Heart left ventricle (tissue), 16 donors: ENCODE results near the gene NANS. TPM values are rescaled to one million over a fixed set of nuclear protein-coding genes. Genes with fewer than 3 reads are reported as not detected.
"Not testable (repeated sequence)": the region's sequence is repeated elsewhere in the genome, so short reads cannot be mapped to it uniquely, and the experiment has no call there.

Source experiments
- ATAC-seq, 4 donors: fragments of 200-7000 bp; cut with Tn5 transposase; one replicate each; pipeline ENCODE4 v1.9.1; 2020 to 2022; ENCODE audit warnings: moderate library complexity in 4 of 4, mild to moderate bottlenecking in 3 of 4, moderate number of reproducible peaks in 1 of 4
- DNase-seq, 5 donors: peaks; one replicate each; pipeline ENCODE4 v3.0.0-alpha.2; 2020
- H3K27ac ChIP-seq, 12 donors: fragments of 200-600 bp; sonication (generic) in 4 of 12; one replicate each; pipeline versions ENCODE4 v1.5.0 to v1.8.0; 2016 to 2022; ENCODE audit warnings: mild to moderate bottlenecking in 2 of 12
- H3K27me3 ChIP-seq, 9 donors: fragments of 200-600 bp; sonication (generic) in 2 of 9; one replicate each; pipeline versions ENCODE4 v1.5.1 to v1.8.0; 2016 to 2022; ENCODE audit warnings: mild to moderate bottlenecking in 3 of 9
- H3K36me3 ChIP-seq, 9 donors: fragments of 200-600 bp; sonication (generic) in 2 of 9; one replicate each; pipeline versions ENCODE4 v1.5.0 to v1.8.0; 2018 to 2022; ENCODE audit warnings: mild to moderate bottlenecking in 2 of 9
- H3K4me1 ChIP-seq, 12 donors: fragments of 200-600 bp; sonication (generic) in 4 of 12; one replicate each; pipeline versions ENCODE4 v1.5.0 to v1.8.0; 2016 to 2022; ENCODE audit warnings: mild to moderate bottlenecking in 3 of 12
- H3K4me3 ChIP-seq, 12 donors: fragments of 200-600 bp; sonication (generic) in 4 of 12; one replicate each; pipeline versions ENCODE4 v1.5.0 to v1.8.0; 2017 to 2022; ENCODE audit warnings: mild to moderate bottlenecking in 9 of 12, moderate library complexity in 4 of 12
- H3K9me3 ChIP-seq, 12 donors: fragments of 200-600 bp; sonication (generic) in 4 of 12; one replicate each; pipeline versions ENCODE4 v1.5.0 to v1.8.0; 2016 to 2022; ENCODE audit warnings: mild to moderate bottlenecking in 1 of 12
- CTCF ChIP-seq, 12 donors: fragments of 200-600 bp; sonication (generic) in 4 of 12; IDR thresholded peaks; one replicate each; pipeline versions ENCODE4 v1.5.0 to v1.8.0; 2018 to 2022; ENCODE audit warnings: antibody characterized with exemption in 12 of 12, mild to moderate bottlenecking in 5 of 12
- POLR2A ChIP-seq, 2 donors: fragments of 450-650 bp; IDR thresholded peaks; one replicate each; pipeline ENCODE4 v1.6.1; 2017; ENCODE audit warnings: antibody characterized with exemption in 2 of 2, mild to moderate bottlenecking in 2 of 2, moderate library complexity in 2 of 2
- WGBS, 4 donors: extraction: QIAGEN DNeasy Blood & Tissue Kit in 2 of 4; methylation state at CpG; one replicate each; pipeline versions ENCODE4 v1.1.5 to v1.1.7; 2013 to 2018; 5-methylcytosine and 5-hydroxymethylcytosine counted together
- intact Hi-C, 10 donors: fragments of 100-400 bp; cut with DNase I; formaldehyde crosslinking; loops; one replicate each; pipeline versions ENCODE4 v1.11.1 to v1.14.2; 2022
- polyA plus RNA-seq, 2 donors: library from polyadenylated mRNA; stranded (reverse); fragments of 200-250 nt; gene quantifications; one replicate each; pipeline ENCODE4 v1.2.3, GENCODE V29; 2013
- total RNA-seq, 9 donors: library from RNA; depleted of rRNA in 2 of 9; stranded (reverse); fragments of >200 nt in 2 of 9; fragmentation: NEBNext Ultra II Directional in 3 of 9; extraction: Animal tissue kit (Norgen Biotek cat#: 25700) in 3 of 9; gene quantifications; one replicate each; pipeline versions ENCODE4 v1.1.0 to v1.2.4, GENCODE V29; 2016 to 2023
- donor health status: ischemic (EF 13 %, LVEDD 7.1; RV severe dilation, severe dysfunction).
- donor health status: healthy with polysubstance abuse.
- donor health status: DM: no; HTN: yes; CAD: no.
- donor health status: DM: no; HTN: no; CAD: no.
- donor health status: ischemic (EF 25% LVEDD 6.9; RV normal size, moderate dysfunction).
- donor health status: ischemic (EF 25% LVEDD 5.7; RV mildly dilated, moderate dysfunction).
- donor health status: healthy.
- donor health status: DM: yes; HTN: yes; CAD: no.
- donor health status: ischemic (EF 35%, LVEDD 5.7; RV mildly dilated, moderate dysfunction).
- donor health status: nonischemic (EF 11% LVEDD 7.7; RV severe dilation, severe dysfunction).
- donor health status: DM: yes; HTN: yes; CAD: no.
- donor health status: PGD.
- donor health status: ischemic (EF 29% LVEDD 5.4; RV normal size, mild dysfunction).
- donor health status: nonischemic (EF 23%, LVEDD 6.1; RV moderate dilation, normal function).

The NANS gene
- total and polyA plus RNA-seq, 11 donors, result 24.3 to 144 (median 40.7) TPM

DNA sequence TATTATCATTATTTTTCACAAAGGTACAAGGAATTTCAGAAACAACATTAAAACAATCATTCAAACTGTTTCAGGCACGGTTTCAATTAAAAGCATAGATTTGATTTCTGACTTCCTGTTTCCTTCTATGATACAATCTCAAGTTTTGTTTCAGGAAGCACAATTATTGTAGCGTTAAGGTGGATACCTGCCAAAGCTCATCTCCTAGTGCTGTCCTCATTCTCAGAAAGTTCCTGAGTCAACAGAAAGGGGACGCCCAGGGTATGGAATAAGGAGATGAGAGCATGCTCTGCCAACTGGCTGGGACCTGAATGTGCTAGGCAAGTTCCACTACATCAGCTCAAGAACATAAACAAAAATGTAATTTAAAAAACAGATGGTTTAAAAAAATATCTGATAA is 64.5 kb downstream of the NANS start:
- TF ChIP-seq CTCF (IDR thresholded peaks at IDR 0.05), result peak in 1 of 12 donors; percentile 10
- TF ChIP-seq POLR2A (IDR thresholded peaks at IDR 0.05), result no peak
- H3K27ac ChIP-seq, result peak overlapping the region in 3 of 12 donors; percentile 24 to 92 (median 37)
- H3K4me3 ChIP-seq, result no peak overlapping the region
- intact Hi-C loops, result no loop called here
- H3K9me3 ChIP-seq, result no peaks in the 10 kb centered on the region
- peak in 1 of 4 donors; percentile 29 for ATAC-seq
- no peak for DNase-seq
- WGBS, 4 donors, result 49 to 56% (median 53%) methylated on average over 3 of the region's 3 CpGs
- H3K36me3 ChIP-seq, result peaks cover 0 to 6% (median 0%) of the 10 kb centered on the region in 9 donors
- H3K27me3 ChIP-seq, result no peaks in the 10 kb centered on the region
- peaks cover 0 to 58% (median 7%) of the 10 kb centered on the region in 12 donors for H3K4me1 ChIP-seq

GRCh38 chr9:98124091-98124490 is 67.6 kb downstream of the NANS start:
- H3K27ac ChIP-seq, ATAC-seq, H3K4me3 ChIP-seq, intact Hi-C loops, H3K9me3 ChIP-seq, DNase-seq, H3K27me3 ChIP-seq, H3K36me3 ChIP-seq: not testable (repeated sequence)
- peaks cover 0 to 43% (median 5%) of the 10 kb centered on the region in 12 donors for H3K4me1 ChIP-seq
- 91 to 97% (median 95%) methylated on average over 13 of the region's 13 CpGs for WGBS, 4 donors

DNA sequence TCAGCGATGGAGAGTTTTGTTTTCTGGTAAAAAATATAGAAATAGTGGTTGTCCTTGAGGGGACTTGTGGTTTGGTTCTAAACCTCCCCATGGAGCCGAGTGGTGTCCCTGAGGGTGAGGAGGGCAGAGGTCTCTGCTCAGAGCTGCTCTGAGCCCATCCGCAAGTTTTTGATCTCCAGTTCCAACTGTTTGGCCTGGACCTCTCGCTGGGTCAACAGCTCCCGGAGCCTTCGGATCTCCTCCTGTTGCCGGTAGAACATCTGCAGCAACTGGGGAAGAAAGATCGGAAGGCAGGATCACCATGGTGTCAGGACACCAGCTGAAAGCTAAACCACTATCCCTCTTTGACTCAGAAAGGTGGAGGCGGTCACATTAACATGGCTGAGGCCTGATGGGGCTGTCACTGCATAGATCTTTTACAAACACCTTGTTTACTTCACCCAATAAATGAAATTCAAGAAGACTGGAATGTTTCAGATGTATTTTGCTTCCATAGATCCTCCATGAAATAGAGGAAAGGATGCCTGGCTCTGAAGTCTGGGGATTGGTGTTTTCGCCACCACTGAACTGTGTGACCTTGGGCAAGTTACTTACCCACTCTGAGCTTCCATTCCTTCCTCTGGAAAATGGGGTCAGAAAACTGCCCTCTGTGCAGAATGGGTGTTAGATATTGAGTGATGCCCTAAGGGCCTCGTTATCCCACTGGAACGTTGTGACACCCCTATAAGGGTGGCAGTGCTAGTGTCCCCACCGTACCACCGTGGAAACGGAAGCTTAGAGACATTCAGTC is 68.3 kb downstream of the NANS start:
- no peak for DNase-seq
- 89 to 97% (median 92%) methylated on average over 15 of the region's 15 CpGs for WGBS, 4 donors
- TF ChIP-seq CTCF (IDR thresholded peaks at IDR 0.05), result no peak
- no peak for TF ChIP-seq POLR2A (IDR thresholded peaks at IDR 0.05)

DNA sequence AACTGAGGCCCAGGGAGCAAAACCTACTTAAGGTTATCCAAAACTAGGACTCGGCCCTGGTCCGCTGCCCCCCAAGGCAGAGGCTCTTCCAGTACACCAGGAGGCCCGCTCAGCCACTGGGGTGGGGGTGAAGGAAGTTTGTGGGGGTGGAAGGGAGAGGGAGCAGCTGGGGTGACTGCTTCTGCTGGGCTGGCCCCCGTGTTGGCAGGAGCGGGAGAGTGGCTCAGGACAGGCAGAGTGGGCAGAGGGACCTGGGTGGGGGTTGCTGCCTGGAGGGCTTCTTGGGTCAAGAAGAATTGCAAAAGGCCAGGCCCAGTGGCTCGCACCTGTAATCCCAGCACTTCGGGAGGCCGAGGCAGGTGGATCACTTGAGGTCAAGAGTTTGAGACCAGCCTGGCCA is 70.7 kb downstream of the NANS start:
- WGBS, 4 donors, result 94 to 99% (median 97%) methylated on average over 8 of the region's 8 CpGs
- ATAC-seq, result no peak
- intact Hi-C loops, result no loop called here

More for the DNA sequence above, 68.3 kb downstream of the NANS start:
- no peak overlapping the region for H3K27ac ChIP-seq
- H3K36me3 ChIP-seq, result peaks cover 0 to 5% (median 0%) of the 10 kb centered on the region in 9 donors
- H3K4me3 ChIP-seq, result no peak overlapping the region
- H3K27me3 ChIP-seq, result no peaks in the 10 kb centered on the region
- no peak for ATAC-seq
- intact Hi-C loops, result no loop called here
- peaks cover 0 to 43% (median 2%) of the 10 kb centered on the region in 12 donors for H3K4me1 ChIP-seq
- no peaks in the 10 kb centered on the region for H3K9me3 ChIP-seq

More for the DNA sequence above, 70.7 kb downstream of the NANS start:
- no peak overlapping the region for H3K27ac ChIP-seq
- H3K27me3 ChIP-seq, result no peaks in the 10 kb centered on the region
- no peaks in the 10 kb centered on the region for H3K9me3 ChIP-seq
- peaks cover 0 to 10% (median 0%) of the 10 kb centered on the region in 9 donors for H3K36me3 ChIP-seq
- DNase-seq, result no peak
- H3K4me1 ChIP-seq, result peaks cover 0 to 21% (median 0%) of the 10 kb centered on the region in 12 donors
- TF ChIP-seq CTCF (IDR thresholded peaks at IDR 0.05) (no peak), POLR2A (IDR thresholded peaks at IDR 0.05) (no peak)
- no peak overlapping the region for H3K4me3 ChIP-seq
